K562 (cell line): ENCODE results near the gene CCSER1. TPM values are rescaled to one million over a fixed set of nuclear protein-coding genes. Genes with fewer than 3 reads are reported as not detected.

ENCODE experiments used
- ATAC-seq: fragments of 200-7000 bp; cut with Tn5 transposase; 3 replicates; pipeline ENCODE4 v1.9.1; 2020; ENCODE audit warnings: moderate library complexity
- BruUV-seq: library from RNA; stranded (reverse); fragments of 400-500 nt; replicated peaks from 2 replicates; lab custom pipeline; 2021; lab: Mats Ljungman, UMichigan
- CTCF ChIA-PET: fragments of 300-600 bp; formaldehyde crosslinking; extraction: SDS; loops from one replicate; lab custom pipeline; 2021; ENCODE audit warnings: low intra/inter-chr PET ratio; lab: Yijun Ruan, JAX
- POLR2A ChIA-PET: fragments of 300-600, 350-650 bp; sonication (Branson Sonifier 250); formaldehyde crosslinking; extraction: SDS; loops from one replicate; lab custom pipeline; 2021; ENCODE audit warnings: antibody characterized with exemption, inconsistent platforms; lab: Yijun Ruan, JAX
- DNase-seq, 4 experiments: peaks; one replicate each; pipeline versions ENCODE4 v3.0.0 to v3.0.0-alpha.2; 2011 to 2018; ENCODE audit warnings: low spot score in 3 of 4, mixed read lengths in 3 of 4; ENCODE audit errors: extremely low read depth in 1 of 4
- FAIRE-seq: peaks from 2 replicates; lab custom pipeline; 2011; peaks lifted over from hg19 to GRCh38; lab: Jason Lieb, UNC
- H2AFZ ChIP-seq: 2 replicates; pipeline ENCODE4 v1.6.0; 2011; ENCODE audit warnings: low read depth, low read length, control low read depth, inconsistent platforms
- H3K27ac ChIP-seq: fragments of 200-600 bp; 3 replicates; pipeline ENCODE4 v1.8.0; 2011; ENCODE audit warnings: low read depth, mild to moderate bottlenecking, control low read depth, inconsistent platforms, low read length, moderate library complexity, mixed read lengths; ENCODE audit errors: extremely low read depth
- H3K27me3 ChIP-seq, 2 experiments: fragments of 300-600 bp in 1 of 2; 2 replicates in 1 of 2; 3 replicates in 1 of 2; pipeline versions ENCODE4 v1.6.0 to v1.8.0; 2011; ENCODE audit warnings: inconsistent platforms in 2 of 2, low read length in 2 of 2, mild to moderate bottlenecking in 1 of 2, mixed read lengths in 1 of 2, moderate library complexity in 1 of 2; ENCODE audit not compliant: control insufficient read depth in 2 of 2, insufficient read depth in 2 of 2
- H3K36me3 ChIP-seq: fragments of 300-600 bp; 3 replicates; pipeline ENCODE4 v1.8.0; 2011; ENCODE audit warnings: mild to moderate bottlenecking, low read length, inconsistent platforms; ENCODE audit not compliant: control insufficient read depth, insufficient read depth
- H3K4me1 ChIP-seq, 2 experiments: fragments of 200-600 bp in 1 of 2; replicated peaks in 1 of 2; 2 replicates in 1 of 2; 3 replicates in 1 of 2; pipeline versions ENCODE4 v1.5.1 to v1.8.0; 2011; ENCODE audit warnings: inconsistent platforms in 2 of 2, low read length in 2 of 2, mild to moderate bottlenecking in 1 of 2, mixed read lengths in 1 of 2, moderate library complexity in 1 of 2; ENCODE audit not compliant: control insufficient read depth in 2 of 2, insufficient read depth in 2 of 2
- H3K4me2 ChIP-seq: 2 replicates; pipeline ENCODE4 v1.6.1; 2011; ENCODE audit warnings: low read length, control low read depth, inconsistent platforms, mixed read lengths; ENCODE audit not compliant: insufficient read depth
- H3K4me3 ChIP-seq: fragments of 200-600 bp; sonication (generic), shearing (Covaris generic); 2 replicates; pipeline ENCODE4 v1.5.1; 2016; ENCODE audit warnings: control low read depth, inconsistent platforms
- H3K79me2 ChIP-seq: fragments of 200-600 bp; 3 replicates; pipeline ENCODE4 v1.8.0; 2011; ENCODE audit warnings: low read length, inconsistent platforms; ENCODE audit not compliant: control insufficient read depth, insufficient read depth
- H3K9ac ChIP-seq, 2 experiments: 2 replicates each; pipeline versions ENCODE4 v1.6.0 to v1.6.1; 2011; ENCODE audit warnings: low read depth in 2 of 2, low read length in 2 of 2, control low read depth in 1 of 2, inconsistent platforms in 1 of 2, mild to moderate bottlenecking in 1 of 2, mixed read lengths in 1 of 2; ENCODE audit not compliant: insufficient read depth in 1 of 2
- H3K9me1 ChIP-seq: one replicate; pipeline ENCODE4 v1.6.0; 2011; ENCODE audit warnings: inconsistent platforms, mild to moderate bottlenecking, low read length, moderate library complexity; ENCODE audit not compliant: control insufficient read depth, insufficient read depth
- H3K9me3 ChIP-seq: replicated peaks from 2 replicates; pipeline ENCODE4 v1.5.1; 2011; ENCODE audit warnings: low read depth, low read length, inconsistent platforms; ENCODE audit not compliant: control insufficient read depth, insufficient read depth
- H4K20me1 ChIP-seq: replicated peaks from 2 replicates; pipeline ENCODE4 v1.6.1; 2011; ENCODE audit warnings: low read length, inconsistent platforms, mixed read lengths; ENCODE audit not compliant: control insufficient read depth, insufficient read depth
- DACH1 ChIP-seq: fragments of 450-650 bp; IDR thresholded peaks from 2 replicates; pipeline ENCODE4 v1.6.1; 2018; ENCODE audit not compliant: partially characterized antibody
- FIP1L1 ChIP-seq: fragments of 200-400 bp; formaldehyde crosslinking; IDR thresholded peaks from 2 replicates; pipeline ENCODE4 v1.6.1; 2018; ENCODE audit warnings: mild to moderate bottlenecking, low read depth, low read length; ENCODE audit not compliant: poor library complexity, severe bottlenecking
- FOSL1 ChIP-seq: fragments of 200-800 bp; sonication (Bioruptor generic); conservative IDR thresholded peaks from 2 replicates; pipeline ENCODE4 v1.6.1; 2016; ENCODE audit warnings: missing genetic modification characterization, missing compliant biosample characterization
- GATA2 ChIP-seq: sonication (generic); formaldehyde crosslinking; IDR thresholded peaks from 2 replicates; pipeline ENCODE4 v1.4.0; 2020; ENCODE audit warnings: mild to moderate bottlenecking, missing genetic modification reagents
- MECOM ChIP-seq: fragments of 250-450 bp; sonication (Bioruptor Pico); IDR thresholded peaks from 2 replicates; pipeline ENCODE4 v1.8.0; 2022; ENCODE audit warnings: inconsistent platforms
- NFATC3 ChIP-seq: fragments of 450-650 bp; IDR thresholded peaks from 2 replicates; pipeline ENCODE4 v1.6.1; 2017; ENCODE audit warnings: mild to moderate bottlenecking
- TEAD2 ChIP-seq: fragments of 450-650 bp; IDR thresholded peaks from 2 replicates; pipeline ENCODE4 v1.6.1; 2016; ENCODE audit warnings: missing genetic modification characterization, control low read depth, missing compliant biosample characterization
- ZKSCAN1 ChIP-seq: fragments of 150-350 bp; IDR thresholded peaks from 2 replicates; pipeline ENCODE4 v1.6.1; 2016; ENCODE audit warnings: low read depth, low read length
- ZNF444 ChIP-seq: fragments of 250-450 bp; sonication (Bioruptor Pico); IDR thresholded peaks from 2 replicates; pipeline ENCODE4 v1.4.0; 2020; ENCODE audit warnings: mild to moderate bottlenecking, moderate library complexity
- ZNF445 ChIP-seq: fragments of 250-450 bp; sonication (Bioruptor Pico); IDR thresholded peaks from 2 replicates; pipeline ENCODE4 v1.4.0; 2020; ENCODE audit warnings: low read depth, mild to moderate bottlenecking, moderate library complexity
- ZNF766 ChIP-seq: fragments of 200-800 bp; sonication (Bioruptor generic); conservative IDR thresholded peaks from 2 replicates; pipeline ENCODE4 v1.6.1; 2016; ENCODE audit warnings: missing genetic modification characterization, missing compliant biosample characterization
- ZNF778 ChIP-seq: fragments of 450-650 bp; formaldehyde crosslinking; IDR thresholded peaks from 2 replicates; pipeline ENCODE4 v1.4.0; 2020; ENCODE audit warnings: mild to moderate bottlenecking, moderate library complexity
- WGBS: fragments of 100-300 bp; shearing (Covaris generic); methylation state at CpG from one replicate; pipeline ENCODE4 v1.1.6; 2016; ENCODE audit warnings: low coverage, mixed read lengths; ENCODE audit not compliant: insufficient coverage; ENCODE audit errors: missing lambda C conversion rate; 5-methylcytosine and 5-hydroxymethylcytosine counted together
- in situ Hi-C: fragments of 300-500 bp; cut with MboI; formaldehyde crosslinking; loops from 4 replicates; pipeline ENCODE4 v1.15.0; 2018; ENCODE audit warnings: inconsistent platforms, mixed read lengths
- intact Hi-C: fragments of 100-400 bp; cut with micrococcal nuclease; formaldehyde crosslinking; loops from 2 replicates; pipeline ENCODE4 v1.14.2; 2022
- polyA plus RNA-seq, 8 experiments: library from polyadenylated mRNA; depleted of rRNA in 4 of 8; stranded (reverse) in 5 of 8; unstranded in 3 of 8; fragments of >200 nt; fragmentation: Nextera tagmentation in 2 of 8; fragmentation: Illumina TruSeq in 1 of 8; extraction: Ambion mirVana in 2 of 8; extraction: Trizol in 1 of 8; gene quantifications; 2 replicates each; pipeline versions ENCODE4 v1.2.1 to v1.2.3, GENCODE V29; 2011 to 2014; ENCODE audit warnings: inconsistent platforms in 1 of 8, missing spikeins in 1 of 8
- total RNA-seq, 7 experiments: library from RNA; depleted of rRNA in 6 of 7; stranded (reverse); fragments of >200 nt in 6 of 7; fragmentation: Illumina TruSeq in 2 of 7; extraction: Trizol in 2 of 7; gene quantifications; 2 replicates each; pipeline versions ENCODE4 v1.2.1 to v1.2.3, GENCODE V29; 2011 to 2021; ENCODE audit warnings: low replicate concordance in 1 of 7
- TF ChIP-seq, protein P1 (sequence below): fragments of 450-650 bp; formaldehyde crosslinking; IDR thresholded peaks from 2 replicates; pipeline ENCODE4 v1.4.0; 2022; ENCODE audit warnings: missing genetic modification characterization

The CCSER1 gene
- total and polyA plus RNA-seq, 9 of the 15 experiments (the other 6 are each of a cell fraction or from before 2014, with no cell fraction given) = not detected

DNA sequence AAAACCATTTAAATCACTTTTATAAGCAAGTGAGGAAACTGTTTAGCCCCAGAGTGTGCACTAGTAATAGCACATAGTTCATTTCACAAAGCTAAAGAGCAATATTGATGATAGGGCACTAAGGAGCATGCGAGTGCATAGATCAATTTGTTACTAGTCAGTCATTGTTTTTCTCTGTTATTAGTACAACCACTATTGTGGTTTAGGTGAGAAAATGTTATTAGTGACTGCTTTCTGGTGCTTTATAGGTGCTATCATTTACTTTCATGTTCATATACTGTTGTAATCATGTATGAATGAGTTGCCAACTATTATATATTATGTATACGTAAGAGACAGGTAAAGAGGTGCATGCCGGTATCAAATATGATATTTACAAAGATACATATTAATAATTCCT lies 113.8 kb downstream of the CCSER1 start:
- no TSS peak for BruUV-seq
- POLR2A ChIA-PET = no interaction called here
- no peak for FAIRE-seq

DNA sequence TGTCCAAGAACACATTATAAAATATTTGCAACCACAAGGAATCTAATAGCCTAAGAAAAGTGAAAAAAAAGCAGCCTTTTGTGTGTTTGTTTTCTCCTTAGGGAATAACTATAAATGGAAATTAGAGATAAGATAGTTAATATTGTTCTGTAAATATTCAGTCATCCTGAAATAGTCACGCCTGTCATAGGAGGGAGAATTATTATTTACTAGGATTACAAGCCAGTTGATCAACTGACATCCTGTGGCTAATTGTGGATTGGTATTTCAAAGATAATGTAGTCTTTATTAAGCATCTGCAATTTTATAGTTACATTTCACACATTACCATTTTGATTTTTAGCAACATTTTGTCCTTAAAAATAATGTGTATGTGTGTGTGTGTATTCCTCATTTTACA lies 118.6 kb downstream of the CCSER1 start:
- no peak overlapping the region for H3K9ac ChIP-seq
- H2AFZ ChIP-seq = no peak overlapping the region
- in situ Hi-C loops (no loop called here), intact Hi-C loops (no loop called here)
- no peaks in the 10 kb centered on the region for H3K9me3 ChIP-seq
- DNase-seq = no peak
- no peak overlapping the region for H3K27ac ChIP-seq
- no peak for FAIRE-seq
- no TSS peak for BruUV-seq
- CTCF ChIA-PET = no interaction called here
- TF ChIP-seq ZNF444 = no peak
- no peak for TF ChIP-seq ZNF445 (CRISPR knock-in tag)
- no peak for TF ChIP-seq ZNF778 (CRISPR knock-in tag)
- TF ChIP-seq FOSL1 = no peak
- no peak for TF ChIP-seq MECOM (CRISPR knock-in tag)
- no peak for TF ChIP-seq ZKSCAN1
- no peak for TF ChIP-seq GATA2 (CRISPR knock-in tag)
- TF ChIP-seq FIP1L1 = no peak
- no peak for TF ChIP-seq ZNF766 (CRISPR knock-in tag)
- TF ChIP-seq DACH1 = no peak
- TF ChIP-seq, protein P1, sequence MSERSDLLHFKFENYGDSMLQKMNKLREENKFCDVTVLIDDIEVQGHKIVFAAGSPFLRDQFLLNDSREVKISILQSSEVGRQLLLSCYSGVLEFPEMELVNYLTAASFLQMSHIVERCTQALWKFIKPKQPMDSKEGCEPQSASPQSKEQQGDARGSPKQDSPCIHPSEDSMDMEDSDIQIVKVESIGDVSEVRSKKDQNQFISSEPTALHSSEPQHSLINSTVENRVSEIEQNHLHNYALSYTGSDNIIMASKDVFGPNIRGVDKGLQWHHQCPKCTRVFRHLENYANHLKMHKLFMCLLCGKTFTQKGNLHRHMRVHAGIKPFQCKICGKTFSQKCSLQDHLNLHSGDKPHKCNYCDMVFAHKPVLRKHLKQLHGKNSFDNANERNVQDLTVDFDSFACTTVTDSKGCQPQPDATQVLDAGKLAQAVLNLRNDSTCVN (CRISPR knock-in tag) = no peak
- TF ChIP-seq NFATC3 = no peak
- no peak overlapping the region for H3K4me3 ChIP-seq
- no peaks in the 10 kb centered on the region for H3K36me3 ChIP-seq
- POLR2A ChIA-PET = no interaction called here
- H3K9me1 ChIP-seq = no peaks in the 10 kb centered on the region
- ATAC-seq = no peak
- no peak overlapping the region for H3K4me2 ChIP-seq
- WGBS = 0% methylated on average over 1 of the region's 1 CpG
- no peaks in the 10 kb centered on the region for H3K4me1 ChIP-seq
- H3K27me3 ChIP-seq = no peaks in the 10 kb centered on the region
- no peaks in the 10 kb centered on the region for H4K20me1 ChIP-seq
- H3K79me2 ChIP-seq = no peaks in the 10 kb centered on the region

More for the DNA sequence above, 113.8 kb downstream of the CCSER1 start:
- Histone ChIP-seq H3K27me3 (no peaks in the 10 kb centered on the region), H4K20me1 (no peaks in the 10 kb centered on the region), H3K4me3 (no peak overlapping the region), H3K9ac (no peak overlapping the region), H3K4me2 (no peak overlapping the region), H3K9me3 (no peaks in the 10 kb centered on the region), H3K9me1 (no peaks in the 10 kb centered on the region), H3K36me3 (no peaks in the 10 kb centered on the region), H3K79me2 (no peaks in the 10 kb centered on the region), H2AFZ (no peak overlapping the region), H3K27ac (no peak overlapping the region), H3K4me1 (no peaks in the 10 kb centered on the region)
- ATAC-seq (no peak), DNase-seq (no peak)
- in situ Hi-C loops (no loop called here), intact Hi-C loops (no loop called here)
- 4% methylated on average over 3 of the region's 3 CpGs for WGBS
- CTCF ChIA-PET = no interaction called here
- TF ChIP-seq TEAD2 (tag) = no peak
